ENCODE results near the gene LRRIQ4. TPM values are rescaled to one million over a fixed set of nuclear protein-coding genes. Genes with fewer than 3 reads are reported as not detected.
A peak's percentile ranks its signal among the peaks of the same experiment; 100 is the strongest.

The LRRIQ4 gene
- not detected for polyA plus RNA-seq (2013, experiment 1 of 2)
- not detected for polyA plus RNA-seq (2013, experiment 2 of 2)

- H3K36me3 ChIP-seq (ENCODE audit: insufficient read depth, low read length), result no peaks in the 10 kb centered on the region
- WGBS, result 9% methylated on average over 56 of the region's 56 CpGs
- peaks cover 17% of the 10 kb centered on the region; the same call in 1 of the 2 replicates for H3K27me3 ChIP-seq (ENCODE audit: insufficient read depth, low read length)
- H3K9me3 ChIP-seq (ENCODE audit: insufficient read depth, low read depth, low read length), result peaks cover 9% of the 10 kb centered on the region; the same call in 1 of the 2 replicates
- no peak within 1 kb of the TSS for H3K27ac ChIP-seq (ENCODE audit: low read depth, low read length)
- H3K4me1 ChIP-seq (ENCODE audit: insufficient read depth, low read length), result peaks cover 16% of the 10 kb centered on the region
- peak within 1 kb of the TSS; percentile 55 for H3K9ac ChIP-seq (ENCODE audit: low read depth, low read length)
- H3K4me3 ChIP-seq (ENCODE audit: low read length), result peak within 1 kb of the TSS; percentile 52
These were observed at the start of gene LRRIQ4, which contains the start of gene LRRC34 for GRCh38 chr3:169812332-169813235. TSS of gene LRRIQ4 (plus strand) at chr3:169812870. CDS start at chr3:169821922, 9,052 bp downstream. TSS of gene LRRC34 (minus strand) at chr3:169812904. CDS start at chr3:169812548, 356 bp downstream.

GRCh38 chr3:169764312-169764881 lies 48.3 kb upstream of the LRRIQ4 start:
- WGBS, result 53% methylated on average over 46 of the region's 46 CpGs
- H3K4me3 ChIP-seq (ENCODE audit: low read length), result peak overlapping the region; percentile 78
- H3K36me3 ChIP-seq (ENCODE audit: insufficient read depth, low read length), result no peaks in the 10 kb centered on the region
- peak overlapping the region; percentile 87 for H3K9ac ChIP-seq (ENCODE audit: low read depth, low read length)
- H3K27me3 ChIP-seq (ENCODE audit: insufficient read depth, low read length), result no peaks in the 10 kb centered on the region
- no peaks in the 10 kb centered on the region for H3K4me1 ChIP-seq (ENCODE audit: insufficient read depth, low read length)
- H3K9me3 ChIP-seq (ENCODE audit: insufficient read depth, low read depth, low read length), result peaks cover 6% of the 10 kb centered on the region; the same call in 1 of the 2 replicates
- H3K27ac ChIP-seq (ENCODE audit: low read depth, low read length), result peak overlapping the region; percentile 73

- peak within 1 kb of the TSS; percentile 87 for H3K9ac ChIP-seq (ENCODE audit: low read depth, low read length)
- peak within 1 kb of the TSS; percentile 73 for H3K27ac ChIP-seq (ENCODE audit: low read depth, low read length)
- H3K4me3 ChIP-seq (ENCODE audit: low read length), result peak within 1 kb of the TSS; percentile 78
- peaks cover 6% of the 10 kb centered on the region; the same call in 1 of the 2 replicates for H3K9me3 ChIP-seq (ENCODE audit: insufficient read depth, low read depth, low read length)
- 59% methylated on average over 42 of the region's 42 CpGs for WGBS
- no peaks in the 10 kb centered on the region for H3K36me3 ChIP-seq (ENCODE audit: insufficient read depth, low read length)
- H3K4me1 ChIP-seq (ENCODE audit: insufficient read depth, low read length), result no peaks in the 10 kb centered on the region
- no peaks in the 10 kb centered on the region for H3K27me3 ChIP-seq (ENCODE audit: insufficient read depth, low read length)
These were observed 47.6 kb upstream of the LRRIQ4 start, which contains the start of gene TERC for GRCh38 chr3:169764882-169765612. TSS of gene TERC (minus strand) at chr3:169765060.

DNA sequence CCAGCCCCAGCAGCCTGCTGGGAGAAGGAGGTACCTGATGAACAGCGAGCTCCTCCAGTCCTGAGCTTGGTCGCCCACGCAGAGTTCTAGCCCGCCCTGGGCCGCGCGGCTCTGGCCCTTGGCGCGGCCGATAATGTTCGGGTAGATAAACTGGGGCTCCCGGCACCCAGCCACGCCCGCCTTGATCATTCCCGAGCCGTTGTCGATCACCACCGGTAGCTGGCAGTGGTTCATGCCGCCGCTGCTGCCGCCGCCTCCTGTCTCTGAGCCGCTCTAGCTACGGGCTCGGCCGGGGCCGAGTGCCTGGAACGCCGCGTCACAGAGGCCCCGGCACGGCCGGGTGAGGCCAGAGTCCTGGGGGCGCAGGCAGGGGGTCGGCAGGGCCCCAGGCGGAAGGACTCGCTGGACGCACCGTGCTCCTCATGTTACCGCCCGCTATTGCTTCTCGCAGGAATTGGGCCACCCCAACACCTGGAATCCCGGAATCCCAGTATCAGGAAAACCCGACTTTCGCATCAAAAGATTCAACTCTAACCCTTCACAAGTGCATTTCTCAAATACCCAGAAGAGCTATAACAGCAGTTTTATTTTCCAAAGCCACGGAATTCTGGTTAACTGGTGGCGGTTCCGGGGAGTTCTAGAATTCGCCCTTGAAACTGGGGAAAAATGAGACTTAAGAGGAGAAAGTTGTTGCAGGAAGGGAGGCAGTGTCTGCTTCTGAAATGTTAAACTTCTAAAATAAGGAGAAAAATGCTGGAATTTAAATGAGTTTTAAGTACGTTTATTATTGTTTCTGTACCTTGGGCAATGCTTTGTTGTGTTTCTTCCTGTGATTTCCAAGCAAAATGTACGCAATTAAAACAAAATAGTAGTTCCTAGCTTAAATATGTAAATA lies 43.1 kb upstream of the LRRIQ4 start, which contains the start of gene ACTRT3:
TSS of gene ACTRT3 (minus strand) at position 275 of the 895 bp plus-strand sequence. CDS start at position 234, 41 bp downstream.
- Histone ChIP-seq H3K4me3 (ENCODE audit: low read length) (peak within 1 kb of the TSS; percentile 81), H3K36me3 (ENCODE audit: insufficient read depth, low read length) (peaks cover 5% of the 10 kb centered on the region), H3K4me1 (ENCODE audit: insufficient read depth, low read length) (peaks cover 6% of the 10 kb centered on the region; the same call in 1 of the 2 replicates), H3K9ac (ENCODE audit: low read depth, low read length) (peak within 1 kb of the TSS; percentile 65), H3K27me3 (ENCODE audit: insufficient read depth, low read length) (no peaks in the 10 kb centered on the region), H3K27ac (ENCODE audit: low read depth, low read length) (peak within 1 kb of the TSS; percentile 43; the same call in 1 of the 2 replicates), H3K9me3 (ENCODE audit: insufficient read depth, low read depth, low read length) (no peaks in the 10 kb centered on the region)
- WGBS, result 2% methylated on average over 50 of the region's 51 CpGs

DNA sequence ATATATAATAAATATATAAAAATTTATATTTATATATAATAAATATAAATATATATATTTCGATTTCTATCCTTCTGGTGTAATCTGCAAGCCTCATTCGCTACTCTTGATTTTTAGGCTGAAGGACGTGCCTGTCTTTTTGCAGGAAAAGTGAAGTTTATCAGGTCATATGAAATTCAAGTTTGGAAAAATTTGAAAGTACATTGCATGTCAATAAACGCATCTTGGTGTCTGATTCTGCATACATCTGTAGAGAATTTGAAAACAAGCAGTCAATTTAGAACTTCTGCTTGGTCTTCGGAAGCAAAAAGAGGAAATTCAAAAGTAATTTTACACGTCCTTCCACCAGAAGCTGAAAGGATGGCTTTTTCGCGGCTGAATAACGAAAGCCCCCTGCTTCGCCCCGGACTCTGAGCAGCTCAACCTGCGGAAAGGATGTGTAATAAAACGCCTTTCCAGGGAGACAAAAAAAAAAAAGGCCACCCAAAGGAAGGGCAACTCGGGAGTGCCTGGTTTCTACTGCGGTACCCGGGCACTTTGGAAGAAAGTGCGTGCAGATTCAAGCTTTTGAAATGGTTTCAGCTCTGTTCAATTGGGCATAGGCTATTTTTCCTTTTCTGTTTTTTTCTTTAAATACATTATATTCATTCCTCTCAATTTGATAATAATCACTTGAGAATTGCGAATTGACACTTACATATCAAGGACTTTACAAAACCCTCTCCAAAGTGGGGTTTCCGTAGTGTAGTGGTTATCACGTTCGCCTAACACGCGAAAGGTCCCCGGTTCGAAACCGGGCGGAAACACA lies 41.0 kb upstream of the LRRIQ4 start:
- Histone ChIP-seq H3K27ac (ENCODE audit: low read depth, low read length) (peak overlapping the region; percentile 50; the same call in 1 of the 2 replicates), H3K9me3 (ENCODE audit: insufficient read depth, low read depth, low read length) (no peaks in the 10 kb centered on the region), H3K9ac (ENCODE audit: low read depth, low read length) (peak overlapping the region; percentile 94), H3K4me1 (ENCODE audit: insufficient read depth, low read length) (peaks cover 21% of the 10 kb centered on the region), H3K27me3 (ENCODE audit: insufficient read depth, low read length) (no peaks in the 10 kb centered on the region), H3K4me3 (ENCODE audit: low read length) (peak overlapping the region; percentile 80), H3K36me3 (ENCODE audit: insufficient read depth, low read length) (peaks cover 25% of the 10 kb centered on the region)
- under 1% methylated on average over 25 of the region's 27 CpGs for WGBS

DNA sequence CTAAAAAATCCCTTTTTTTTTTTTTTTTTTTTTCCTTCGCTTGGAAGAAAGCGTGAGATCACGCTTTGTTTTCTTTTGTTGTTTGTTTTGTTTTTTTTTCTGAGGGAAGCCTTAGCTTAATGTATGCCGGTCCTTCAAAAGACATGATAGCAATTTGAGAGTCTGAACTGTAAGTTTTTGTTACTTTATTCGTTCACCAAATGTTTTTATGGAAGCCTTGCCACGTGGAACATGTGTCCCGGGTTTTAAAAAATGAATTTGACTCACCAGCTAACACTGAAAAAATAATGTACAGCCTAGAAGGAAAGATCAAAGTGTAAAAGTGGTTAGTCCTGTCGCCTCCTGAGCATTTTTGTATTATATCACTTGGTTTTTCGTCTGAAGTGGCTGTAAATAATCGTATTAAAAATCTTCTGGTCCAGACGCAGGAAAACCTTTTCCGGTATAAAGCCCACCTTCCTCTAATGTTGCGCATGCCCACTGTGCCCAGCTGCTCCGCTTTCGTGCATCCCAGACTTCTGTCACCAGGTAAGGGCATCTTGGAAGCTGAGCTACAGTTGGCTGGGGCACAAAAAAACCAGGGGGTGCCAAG lies 40.3 kb upstream of the LRRIQ4 start:
- Histone ChIP-seq H3K4me1 (ENCODE audit: insufficient read depth, low read length) (peaks cover 21% of the 10 kb centered on the region), H3K27ac (ENCODE audit: low read depth, low read length) (peak overlapping the region; percentile 98), H3K36me3 (ENCODE audit: insufficient read depth, low read length) (peaks cover 32% of the 10 kb centered on the region), H3K27me3 (ENCODE audit: insufficient read depth, low read length) (no peaks in the 10 kb centered on the region), H3K9me3 (ENCODE audit: insufficient read depth, low read depth, low read length) (no peaks in the 10 kb centered on the region), H3K9ac (ENCODE audit: low read depth, low read length) (peak overlapping the region; percentile 94), H3K4me3 (ENCODE audit: low read length) (peak overlapping the region; percentile 80)
- WGBS, result under 1% methylated on average over 15 of the region's 15 CpGs

- H3K36me3 ChIP-seq (ENCODE audit: insufficient read depth, low read length), result peaks cover 40% of the 10 kb centered on the region
- no peaks in the 10 kb centered on the region for H3K27me3 ChIP-seq (ENCODE audit: insufficient read depth, low read length)
- under 1% methylated on average over 61 of the region's 61 CpGs for WGBS
- H3K9me3 ChIP-seq (ENCODE audit: insufficient read depth, low read depth, low read length), result no peaks in the 10 kb centered on the region
- H3K4me1 ChIP-seq (ENCODE audit: insufficient read depth, low read length), result peaks cover 21% of the 10 kb centered on the region
- peak within 1 kb of the TSS; percentile 94 for H3K9ac ChIP-seq (ENCODE audit: low read depth, low read length)
- H3K27ac ChIP-seq (ENCODE audit: low read depth, low read length), result peak within 1 kb of the TSS; percentile 98
- H3K4me3 ChIP-seq (ENCODE audit: low read length), result peak within 1 kb of the TSS; percentile 80
These were observed 39.5 kb upstream of the LRRIQ4 start, which contains the start of gene MYNN for GRCh38 chr3:169772897-169773816. TSS of gene MYNN (plus strand) at chr3:169773396. CDS start at chr3:169774296, 900 bp downstream.

DNA sequence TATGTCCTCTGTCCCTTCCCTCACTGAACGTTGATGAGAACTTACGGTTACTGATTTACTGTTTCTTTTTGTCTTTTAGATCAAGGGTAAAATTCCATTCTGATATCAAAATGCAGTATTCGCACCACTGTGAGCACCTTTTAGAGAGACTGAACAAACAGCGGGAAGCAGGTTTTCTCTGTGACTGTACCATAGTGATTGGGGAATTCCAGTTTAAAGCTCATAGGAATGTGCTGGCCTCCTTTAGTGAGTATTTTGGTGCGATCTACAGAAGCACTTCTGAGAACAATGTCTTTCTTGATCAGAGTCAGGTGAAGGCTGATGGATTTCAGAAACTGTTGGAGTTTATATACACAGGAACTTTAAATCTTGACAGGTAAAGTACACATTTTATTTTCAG lies 38.5 kb upstream of the LRRIQ4 start:
- no peak overlapping the region for H3K27ac ChIP-seq (ENCODE audit: low read depth, low read length)

More for the DNA sequence above, 38.5 kb upstream of the LRRIQ4 start:
- Histone ChIP-seq H3K36me3 (ENCODE audit: insufficient read depth, low read length) (peaks cover 50% of the 10 kb centered on the region), H3K27me3 (ENCODE audit: insufficient read depth, low read length) (no peaks in the 10 kb centered on the region), H3K4me3 (ENCODE audit: low read length) (peak overlapping the region; percentile 80), H3K4me1 (ENCODE audit: insufficient read depth, low read length) (peaks cover 21% of the 10 kb centered on the region), H3K9ac (ENCODE audit: low read depth, low read length) (peak overlapping the region; percentile 94; the same call in 1 of the 2 replicates), H3K9me3 (ENCODE audit: insufficient read depth, low read depth, low read length) (no peaks in the 10 kb centered on the region)
- 64% methylated on average over 5 of the region's 5 CpGs for WGBS
